H7 (cell line): ENCODE measurements around the gene DNM1. TPM values are rescaled to one million over a fixed set of nuclear protein-coding genes. Genes with fewer than 3 reads are reported as not detected.
"Not testable (repeated sequence)": the region's sequence is repeated elsewhere in the genome, so short reads cannot be mapped to it uniquely, and the experiment has no call there.

Experiments
- DNase-seq: peaks from one replicate; pipeline ENCODE4 v3.0.0; 2012
- H3K27me3 ChIP-seq: 2 replicates; pipeline ENCODE4 v1.6.0; 2011; ENCODE audit warnings: mild to moderate bottlenecking, low read length; ENCODE audit not compliant: control insufficient read depth, insufficient read depth
- H3K36me3 ChIP-seq: replicated peaks from 2 replicates; pipeline ENCODE4 v1.5.1; 2011; ENCODE audit warnings: low read length; ENCODE audit not compliant: control insufficient read depth, insufficient read depth
- H3K4me3 ChIP-seq: 2 replicates; pipeline ENCODE4 v1.5.1; 2011; ENCODE audit warnings: low read depth, mild to moderate bottlenecking, control low read depth, low read length, moderate library complexity; ENCODE audit not compliant: insufficient read depth
- total RNA-seq: library from RNA; depleted of rRNA; stranded (reverse); fragments of >200 nt; shearing (Covaris generic); gene quantifications from 2 replicates; pipeline ENCODE4 v1.2.3, GENCODE V29; 2014

DNM1 gene
- total RNA-seq, 1 experiment from 2014 or later = 16.9 TPM

DNA sequence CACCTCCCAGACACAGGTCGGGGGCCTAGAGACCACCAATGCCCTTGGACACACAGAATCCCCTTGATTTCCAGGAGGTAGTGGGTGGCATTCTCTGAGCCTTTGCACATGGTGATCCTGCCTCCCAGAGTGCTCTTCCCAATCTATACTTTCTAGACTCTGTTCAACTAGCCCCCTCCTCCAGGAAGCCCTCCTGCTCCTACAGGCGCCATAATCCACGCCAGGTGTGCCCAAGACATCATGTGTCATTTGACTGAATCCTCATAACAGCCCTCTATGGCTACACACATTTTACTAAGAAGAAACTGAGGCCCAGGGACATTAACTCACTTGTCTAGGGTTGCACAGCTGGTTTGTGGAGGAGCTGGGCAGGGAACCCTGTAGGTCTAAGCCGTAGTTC, 36.0 kb upstream of the DNM1 start:
- Histone ChIP-seq H3K4me3 (no peak overlapping the region), H3K36me3 (peaks cover 29% of the 10 kb centered on the region), H3K27me3 (no peaks in the 10 kb centered on the region)
- no peak for DNase-seq

DNA sequence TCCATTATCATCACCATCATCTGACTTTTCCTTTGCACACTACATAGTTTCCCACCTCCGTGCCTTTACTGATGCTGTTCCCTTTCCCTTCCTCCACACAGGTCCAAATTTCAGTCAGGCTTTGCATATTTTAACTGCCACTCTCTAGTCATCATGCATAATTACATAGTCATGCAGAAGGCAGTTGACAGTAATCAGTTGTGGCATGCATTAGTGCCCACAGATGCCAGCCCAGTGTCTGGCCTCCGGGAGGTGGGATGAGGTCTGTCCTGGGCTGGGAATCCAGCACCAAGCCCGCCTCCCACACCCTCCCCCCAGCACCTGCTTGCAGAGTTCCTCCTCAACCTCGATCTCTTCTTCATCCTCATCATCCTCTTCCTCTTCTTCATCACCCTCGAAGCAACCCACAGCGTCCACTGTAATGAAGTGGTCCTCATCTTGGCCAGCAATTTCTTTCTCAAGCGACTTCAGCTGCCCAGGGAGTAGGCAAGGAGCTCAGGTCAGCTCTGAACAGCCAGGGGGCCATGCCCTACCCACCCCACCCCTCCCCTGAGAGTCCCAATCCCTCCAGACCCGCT, 34.4 kb upstream of the DNM1 start:
- Histone ChIP-seq H3K4me3 (no peak overlapping the region), H3K36me3 (peaks cover 21% of the 10 kb centered on the region), H3K27me3 (no peaks in the 10 kb centered on the region)
- DNase-seq = no peak

DNA sequence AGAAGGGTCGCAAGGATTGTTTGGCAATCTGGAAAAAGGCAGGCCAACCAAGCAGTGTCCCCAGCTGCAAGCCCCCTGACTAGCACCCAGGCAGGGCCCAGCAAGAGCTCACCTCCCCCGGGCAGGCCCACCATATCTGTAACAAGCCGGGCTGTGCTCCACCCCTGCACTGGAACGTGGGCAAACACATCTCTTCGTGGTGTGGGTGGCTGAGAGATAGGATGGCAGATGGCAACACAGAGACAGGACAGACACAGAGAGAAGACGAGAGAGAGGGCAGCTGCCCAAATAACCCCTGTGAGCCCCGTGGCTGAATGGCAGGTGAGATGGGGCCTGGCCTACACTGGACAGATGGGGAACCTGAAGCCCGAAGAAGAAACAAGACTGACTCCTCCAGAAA, 33.7 kb upstream of the DNM1 start:
- no peak for DNase-seq

DNA sequence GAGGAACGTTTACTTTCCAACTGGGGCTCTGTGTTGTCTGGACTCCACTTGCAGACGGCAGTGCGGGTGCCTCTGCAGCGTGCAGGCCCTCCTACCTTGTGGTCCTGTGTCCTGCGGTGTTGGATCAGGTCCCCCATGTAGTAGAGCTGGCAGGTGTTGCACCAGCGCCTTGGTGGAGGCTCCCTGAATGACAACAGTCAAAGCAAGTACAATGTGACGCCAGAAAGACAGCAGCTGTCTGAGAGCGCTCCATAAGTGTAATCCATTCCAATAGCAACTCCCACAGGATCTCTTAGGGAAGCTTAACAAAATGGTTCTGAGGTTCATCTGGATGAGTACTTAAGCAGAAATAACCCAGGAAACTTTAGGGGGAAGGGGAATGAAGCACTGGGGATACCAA, 33.3 kb upstream of the DNM1 start:
- H3K27me3 ChIP-seq = no peaks in the 10 kb centered on the region
- no peak for DNase-seq
- H3K36me3 ChIP-seq = peaks cover 20% of the 10 kb centered on the region

More for the DNA sequence above, 33.7 kb upstream of the DNM1 start:
- Histone ChIP-seq H3K4me3 (no peak overlapping the region), H3K27me3 (no peaks in the 10 kb centered on the region), H3K36me3 (peaks cover 20% of the 10 kb centered on the region)

DNA sequence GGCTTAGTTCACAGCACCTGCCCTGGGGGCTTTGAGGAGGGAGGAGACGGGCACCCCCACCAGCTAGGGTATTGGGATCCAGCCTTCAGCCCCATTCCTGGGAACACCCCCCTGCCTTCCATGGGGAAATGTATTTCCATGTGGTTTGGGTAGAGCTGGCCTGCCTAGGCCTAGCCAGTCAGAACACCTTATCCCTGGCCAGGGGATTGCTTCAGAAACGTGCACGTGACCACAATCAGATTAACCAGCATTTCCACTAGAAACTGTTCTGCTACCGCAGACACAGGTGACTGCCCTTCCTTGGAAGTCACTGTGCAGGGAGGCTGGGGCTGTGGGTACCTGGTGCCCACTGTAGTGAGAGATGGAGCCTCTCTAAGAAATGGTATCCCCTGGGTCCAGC, 29.1 kb upstream of the DNM1 start:
- no peak for DNase-seq
- Histone ChIP-seq H3K27me3 (no peaks in the 10 kb centered on the region), H3K4me3 (no peak overlapping the region), H3K36me3 (peaks cover 31% of the 10 kb centered on the region)

More for the DNA sequence above, 33.3 kb upstream of the DNM1 start:
- no peak overlapping the region for H3K4me3 ChIP-seq

DNA sequence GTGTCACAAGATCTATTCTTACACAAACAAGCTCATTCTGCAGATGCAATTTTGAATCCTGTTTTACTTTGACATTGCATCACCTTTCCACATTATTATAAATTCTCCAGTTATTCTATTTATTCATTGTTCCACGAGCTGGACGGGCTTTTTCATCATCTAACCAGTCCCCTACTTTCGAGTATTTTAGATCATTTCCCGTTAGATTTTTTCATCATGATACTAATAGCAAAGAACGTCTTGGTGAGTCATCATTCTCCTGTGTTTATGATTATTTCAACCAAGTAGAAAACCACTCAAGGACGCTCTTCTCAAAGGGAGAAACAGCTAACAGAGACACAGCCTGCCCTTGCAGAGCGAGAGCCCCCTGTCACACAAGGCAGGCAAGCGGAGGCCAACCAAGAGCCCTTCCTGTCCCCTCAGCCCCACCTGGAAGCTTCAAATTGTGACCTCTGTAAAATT, 28.0 kb upstream of the DNM1 start:
- H3K27me3 ChIP-seq = no peaks in the 10 kb centered on the region
- peaks cover 30% of the 10 kb centered on the region for H3K36me3 ChIP-seq
- no peak for DNase-seq
- no peak overlapping the region for H3K4me3 ChIP-seq

DNA sequence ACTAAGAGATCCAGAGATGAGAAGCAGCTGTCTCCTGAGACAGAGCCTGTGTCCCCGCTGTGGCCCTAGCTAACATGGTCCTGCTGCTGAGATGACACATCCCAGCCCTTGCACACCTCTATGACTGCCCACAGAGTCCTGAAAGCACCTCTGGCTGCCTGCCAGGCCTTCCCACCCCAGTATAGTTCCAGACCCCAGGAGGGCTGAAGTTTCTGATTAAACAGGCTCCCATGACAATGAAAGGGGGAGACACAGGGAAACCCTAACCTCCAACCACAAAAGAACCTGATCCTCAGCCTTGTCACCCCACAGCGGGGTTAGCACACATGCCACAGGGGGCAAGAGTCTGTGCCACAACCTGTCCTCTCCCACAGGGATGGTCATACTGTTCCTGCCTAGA, 27.5 kb upstream of the DNM1 start:
- H3K36me3 ChIP-seq = peaks cover 33% of the 10 kb centered on the region
- no peaks in the 10 kb centered on the region for H3K27me3 ChIP-seq
- no peak for DNase-seq
- no peak overlapping the region for H3K4me3 ChIP-seq

DNA sequence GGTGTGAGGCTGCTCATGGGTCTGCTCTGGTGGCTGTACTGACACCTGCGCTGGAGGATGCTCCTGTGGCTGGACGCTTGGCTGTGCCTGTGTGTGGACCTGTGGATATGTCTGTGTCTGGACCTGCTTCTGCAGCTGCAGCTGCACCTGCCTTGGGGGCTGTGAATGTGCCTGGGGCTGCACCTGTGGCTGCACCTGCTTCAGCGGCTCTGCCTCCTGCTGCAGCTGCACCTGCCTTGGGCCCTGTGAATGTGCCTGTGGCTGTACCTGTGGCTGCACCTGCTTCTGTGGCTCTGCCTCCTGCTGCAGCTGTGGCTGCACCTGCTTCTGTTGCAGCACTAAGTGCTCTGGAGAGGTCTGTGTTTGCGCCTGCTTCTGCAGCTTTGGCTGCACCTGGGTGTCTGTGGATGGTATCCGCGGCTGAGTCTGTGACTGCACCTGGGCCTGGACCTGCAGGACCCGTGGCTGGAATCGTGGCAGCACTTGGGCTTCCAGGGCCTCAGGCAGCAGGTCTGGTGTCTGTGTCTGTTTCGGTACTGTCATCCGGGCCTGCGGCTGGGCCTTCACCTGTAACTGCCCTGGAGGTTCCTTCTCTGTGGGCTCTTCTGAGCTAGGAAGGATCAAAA, 24.3 kb upstream of the DNM1 start:
- Histone ChIP-seq H3K4me3 (no peak overlapping the region), H3K27me3 (no peaks in the 10 kb centered on the region), H3K36me3 (peaks cover 35% of the 10 kb centered on the region)
- no peak for DNase-seq

DNA sequence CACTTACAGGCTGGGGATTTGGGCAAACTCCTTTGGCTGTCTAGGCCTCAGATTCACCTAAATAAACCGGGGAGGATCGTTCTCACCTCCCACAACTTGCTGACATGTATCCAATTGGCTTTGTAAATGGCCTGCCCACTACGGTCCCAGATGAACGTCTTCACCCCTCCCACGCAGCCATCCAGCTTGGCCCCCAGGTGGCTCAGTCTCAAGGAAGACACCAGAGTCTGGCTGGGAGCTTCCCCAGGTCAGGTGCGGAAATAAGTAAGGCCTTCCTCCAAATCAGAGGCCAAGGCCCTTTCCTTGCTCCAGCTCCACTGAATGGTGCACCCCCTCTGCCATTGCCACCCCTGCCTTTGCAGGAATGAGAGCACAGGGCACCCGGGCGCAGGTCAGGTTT, 23.2 kb upstream of the DNM1 start:
- Histone ChIP-seq H3K27me3 (no peaks in the 10 kb centered on the region), H3K36me3 (peaks cover 35% of the 10 kb centered on the region), H3K4me3 (no peak overlapping the region)
- no peak for DNase-seq

DNA sequence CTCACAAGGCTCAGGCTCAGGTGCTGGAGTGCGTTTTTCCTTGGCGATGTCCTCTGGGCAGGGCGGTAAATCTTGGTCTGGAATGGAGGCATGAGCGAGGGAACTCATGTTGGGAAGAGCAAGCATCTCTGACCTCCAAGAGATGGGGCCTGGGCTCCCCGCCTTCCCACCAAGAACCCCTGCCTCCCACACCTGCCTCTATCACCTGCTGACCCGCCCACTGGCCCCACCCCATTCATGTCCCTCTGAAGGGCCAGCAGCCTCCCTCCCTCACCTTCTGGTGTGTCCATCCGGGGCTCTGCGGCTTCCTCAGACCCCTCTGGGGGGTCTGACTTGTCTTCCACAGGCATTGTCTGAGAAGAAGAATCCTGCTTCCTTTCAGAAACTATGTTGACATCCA, 22.7 kb upstream of the DNM1 start:
- Histone ChIP-seq H3K27me3 (no peaks in the 10 kb centered on the region), H3K4me3 (no peak overlapping the region), H3K36me3 (peaks cover 35% of the 10 kb centered on the region)
- no peak for DNase-seq

DNA sequence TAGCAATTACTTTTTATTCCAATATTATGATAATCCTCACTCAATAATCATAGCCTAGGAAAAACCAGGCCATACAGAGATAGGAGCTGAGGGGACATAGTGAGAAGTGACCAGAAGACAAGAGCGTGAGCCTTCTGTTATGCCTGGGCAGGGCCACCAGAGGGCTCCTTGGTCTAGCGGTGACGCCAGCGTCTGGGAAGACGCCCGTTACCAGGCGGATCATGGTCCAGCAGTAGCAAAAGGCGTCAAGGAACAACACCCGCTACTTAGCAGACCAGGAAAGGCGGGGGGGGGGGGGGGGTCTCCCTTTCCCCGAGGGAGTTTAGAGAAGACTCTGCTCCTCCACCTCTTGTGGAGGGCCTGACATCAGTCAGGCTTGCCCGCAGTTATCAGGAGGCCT, 21.7 kb upstream of the DNM1 start:
- peaks cover 29% of the 10 kb centered on the region for H3K36me3 ChIP-seq
- not testable (repeated sequence) for H3K4me3 ChIP-seq, DNase-seq, H3K27me3 ChIP-seq

DNA sequence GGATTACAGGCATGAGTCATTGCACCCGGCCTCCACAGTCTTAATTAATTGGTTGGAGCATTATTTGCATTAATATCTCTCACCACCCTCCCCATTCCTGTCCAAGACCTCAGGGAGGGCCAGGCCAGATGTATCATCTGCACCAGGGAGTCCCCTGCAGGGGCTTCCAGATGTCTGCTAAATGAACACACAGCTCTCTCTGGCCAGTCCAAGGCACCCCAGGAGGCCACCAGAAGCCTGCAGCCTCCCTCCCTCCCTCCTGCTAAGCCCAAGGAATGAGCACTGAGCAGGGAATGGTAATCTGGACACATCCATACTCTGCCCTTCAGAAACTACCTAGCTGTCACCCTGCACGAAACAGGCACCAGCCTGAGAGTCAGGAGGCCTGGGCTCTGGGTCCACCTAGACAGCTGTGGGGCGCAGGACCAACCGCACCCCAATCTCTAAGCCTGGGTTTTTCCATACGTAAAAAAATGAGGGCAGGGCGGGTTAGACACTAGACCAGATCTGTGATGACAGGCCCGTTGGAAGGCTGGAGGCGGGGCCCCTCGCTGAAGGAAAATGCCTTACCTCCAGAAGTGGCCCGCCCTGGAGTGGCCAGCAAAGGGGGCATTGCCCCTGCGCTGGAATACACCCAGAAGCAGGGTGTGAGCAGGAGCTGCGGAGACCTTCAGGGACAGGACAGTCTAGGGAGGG, 20.1 kb upstream of the DNM1 start:
- Histone ChIP-seq H3K27me3 (no peaks in the 10 kb centered on the region), H3K4me3 (no peak overlapping the region), H3K36me3 (peaks cover 24% of the 10 kb centered on the region)
- no peak for DNase-seq

DNA sequence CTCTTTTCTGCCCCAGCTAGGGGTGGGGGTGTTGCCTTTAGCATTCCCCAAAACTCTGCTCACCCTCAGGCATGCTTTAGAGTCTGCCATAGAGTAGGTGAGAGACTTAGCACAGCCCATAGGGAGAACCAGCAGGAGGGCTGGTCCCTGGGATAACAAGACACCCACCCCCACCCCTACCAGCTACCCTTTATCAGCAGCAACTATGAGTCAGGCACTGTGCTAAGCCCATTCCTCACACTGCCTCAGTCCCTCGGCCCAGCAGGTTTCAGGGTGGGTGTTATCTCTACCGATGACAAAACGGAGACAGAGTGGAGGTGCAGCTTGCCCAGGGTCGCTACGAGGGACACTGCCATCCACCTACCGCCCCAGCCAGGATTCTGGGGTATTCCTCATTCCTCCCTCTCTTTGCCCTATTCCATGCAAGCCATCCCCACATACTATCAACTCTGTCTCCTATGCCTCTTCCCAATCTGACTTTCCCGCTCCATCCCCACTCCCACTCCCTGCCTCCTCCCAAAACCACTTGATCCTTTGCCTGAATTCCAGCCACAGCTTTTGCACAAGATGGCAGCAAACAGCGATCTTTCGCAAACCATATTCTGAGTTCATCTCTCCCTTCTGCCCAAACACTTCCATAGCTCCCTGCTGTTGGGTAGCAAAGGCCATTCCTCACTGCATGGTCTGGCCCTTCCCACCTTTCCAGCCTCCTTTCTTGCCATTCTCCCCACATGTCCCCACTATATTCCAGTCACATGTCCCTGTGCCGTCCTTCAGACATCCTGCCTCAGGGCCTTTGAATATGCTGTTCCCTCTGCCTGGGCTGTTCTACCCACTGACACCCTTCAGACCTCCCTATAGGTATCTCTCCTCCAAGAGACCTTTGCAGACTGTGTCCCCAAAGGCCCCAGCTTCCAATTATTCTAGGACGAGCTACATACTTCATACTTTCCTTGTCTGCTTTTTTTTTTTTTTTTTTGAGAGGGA, 16.9 kb upstream of the DNM1 start:
- peaks cover 11% of the 10 kb centered on the region for H3K36me3 ChIP-seq
- no peak for DNase-seq
- no peaks in the 10 kb centered on the region for H3K27me3 ChIP-seq
- no peak overlapping the region for H3K4me3 ChIP-seq

DNA sequence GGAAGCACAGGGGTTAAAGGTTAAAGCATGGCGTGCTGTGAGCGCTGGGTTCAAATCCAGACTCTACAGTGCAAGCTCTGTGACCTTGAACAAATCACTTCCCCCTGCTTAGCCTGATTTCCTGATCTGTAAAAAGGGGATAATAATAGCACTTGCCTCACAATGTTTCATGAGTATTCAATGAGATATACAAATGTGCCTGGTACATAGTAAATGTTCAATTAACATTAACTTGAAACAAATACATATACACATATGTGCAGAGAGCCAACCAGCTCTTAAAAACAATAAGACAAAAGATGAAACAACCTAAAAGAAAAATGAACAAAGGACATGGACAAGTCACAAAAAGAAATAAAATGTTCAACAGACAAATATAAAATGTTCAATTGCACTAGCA, 15.8 kb upstream of the DNM1 start:
- peaks cover 11% of the 10 kb centered on the region for H3K36me3 ChIP-seq
- H3K27me3 ChIP-seq = no peaks in the 10 kb centered on the region
- no peak overlapping the region for H3K4me3 ChIP-seq
- no peak for DNase-seq
